ENCODE results near the gene E2F1.
"Not testable (repeated sequence)": the region's sequence is repeated elsewhere in the genome, so short reads cannot be mapped to it uniquely, and the experiment has no call there.

- not testable (repeated sequence) for TF ChIP-seq CTCF (conservative IDR thresholded peaks at IDR 0.05; ENCODE audit: low read depth, low read length); USF2 (IDR thresholded peaks at IDR 0.05; ENCODE audit: low read depth, low read length); RAD21 (IDR thresholded peaks at IDR 0.05; ENCODE audit: low read length); MAFK (IDR thresholded peaks at IDR 0.05; ENCODE audit: low read depth, low read length); POLR2A (IDR thresholded peaks at IDR 0.05; ENCODE audit: low read depth, low read length)
These were observed 39.1 kb downstream of the E2F1 start for GRCh38 chr20:33646959-33647602.
